SU-DHL-6 (cell line): Measurements from ENCODE around the gene ZNF516.

Source experiments
- H2AFZ ChIP-seq: fragments of 200-600 bp; sonication (generic); 2 replicates; pipeline ENCODE4 v1.6.1; 2014; ENCODE audit warnings: low read depth, mild to moderate bottlenecking, moderate library complexity, mixed read lengths, antibody characterized with exemption, low read length; ENCODE audit not compliant: severe bottlenecking
- H3F3A ChIP-seq: fragments of 200-600 bp; shearing (Covaris generic); 2 replicates; pipeline ENCODE4 v1.6.0; 2016; ENCODE audit warnings: antibody characterized with exemption, mild to moderate bottlenecking; ENCODE audit not compliant: insufficient read depth
- H3K27ac ChIP-seq: fragments of 200-600 bp; sonication (generic); 2 replicates; pipeline ENCODE4 v1.5.1; 2016; ENCODE audit warnings: low read depth, mild to moderate bottlenecking, low read length, moderate library complexity, mixed read lengths
- H3K27me3 ChIP-seq: fragments of 200-600 bp; sonication (generic), shearing (Covaris generic); 2 replicates; pipeline ENCODE4 v1.6.0; 2014; ENCODE audit warnings: mild to moderate bottlenecking, low read length
- H3K36me3 ChIP-seq: fragments of 200-600 bp; sonication (generic); 2 replicates; pipeline ENCODE4 v1.6.1; 2014; ENCODE audit warnings: mild to moderate bottlenecking, low read length, mixed read lengths
- H3K4me2 ChIP-seq: fragments of 300-600, 200-600 bp; shearing (Covaris generic), sonication (generic); 2 replicates; pipeline ENCODE4 v1.6.0; 2014; ENCODE audit warnings: low read length, low read depth, mild to moderate bottlenecking; ENCODE audit not compliant: poor library complexity, severe bottlenecking
- H3K4me3 ChIP-seq: fragments of 200-600 bp; sonication (generic); 2 replicates; pipeline ENCODE4 v1.5.1; 2014; ENCODE audit warnings: antibody characterized with exemption, low read length, mild to moderate bottlenecking, mixed read lengths; ENCODE audit not compliant: insufficient read depth, poor library complexity, severe bottlenecking
- H3K79me2 ChIP-seq: fragments of 200-600 bp; sonication (generic); 2 replicates; pipeline ENCODE4 v1.6.1; 2014; ENCODE audit warnings: mild to moderate bottlenecking, low read length, moderate library complexity; ENCODE audit not compliant: insufficient read depth
- H3K9ac ChIP-seq: fragments of 200-600 bp; sonication (generic); 2 replicates; pipeline ENCODE4 v1.7.0; 2014; ENCODE audit warnings: mild to moderate bottlenecking, low read length
- H3K9me2 ChIP-seq: fragments of 200-600 bp; sonication (generic); replicated peaks from 2 replicates; pipeline ENCODE4 v1.6.1; 2014; ENCODE audit warnings: low read length; ENCODE audit not compliant: insufficient read depth
- H3K9me3 ChIP-seq: fragments of 200-600 bp; sonication (generic); 2 replicates; pipeline ENCODE4 v1.6.1; 2014; ENCODE audit warnings: low read length, mixed read lengths; ENCODE audit not compliant: insufficient read depth
- H4K20me1 ChIP-seq: fragments of 200-600 bp; sonication (generic); 2 replicates; pipeline ENCODE4 v1.6.1; 2014; ENCODE audit warnings: low read depth, mild to moderate bottlenecking, antibody characterized with exemption, low read length, moderate library complexity, mixed read lengths
- EZH2phosphoT487 ChIP-seq: fragments of 200-600 bp; sonication (generic), shearing (Covaris generic); conservative IDR thresholded peaks from 2 replicates; pipeline ENCODE4 v1.6.1; 2018; ENCODE audit warnings: mild to moderate bottlenecking, antibody characterized with exemption, low read length, moderate library complexity, mixed read lengths
- TF ChIP-seq, protein P1 (sequence below): fragments of 200-600 bp; sonication (generic); IDR thresholded peaks from one replicate; pipeline ENCODE4 v1.5.1; 2017; ENCODE audit warnings: antibody characterized with exemption, mild to moderate bottlenecking, low read length, moderate library complexity; ENCODE audit not compliant: insufficient read depth, poor library complexity, severe bottlenecking

ZNF516 gene

DNA sequence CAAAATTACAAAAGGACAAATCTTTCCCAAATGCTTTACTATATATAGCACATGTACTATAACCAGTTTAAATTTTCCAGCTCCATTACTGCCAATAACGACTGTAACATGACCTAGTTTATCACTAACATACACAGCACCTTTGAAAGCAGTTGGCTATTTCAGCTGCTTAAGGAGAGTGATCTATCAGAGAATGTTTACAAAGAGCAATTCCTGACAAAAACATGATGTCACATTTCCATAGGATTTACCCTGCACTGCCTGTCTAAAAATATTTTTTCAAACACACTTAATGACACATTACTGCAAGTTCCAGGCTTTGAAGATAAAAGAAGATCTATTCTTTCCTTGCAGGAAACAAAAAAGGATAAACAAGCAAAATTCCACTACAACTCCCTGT is 40.6 kb downstream of the ZNF516 start:
- no peak overlapping the region for H3K27ac ChIP-seq
- H3F3A ChIP-seq, result no peaks in the 10 kb centered on the region
- H3K9ac ChIP-seq, result no peak overlapping the region
- H3K4me2 ChIP-seq, result no peak overlapping the region
- peaks cover 97% of the 10 kb centered on the region for H3K79me2 ChIP-seq
- peaks cover 37% of the 10 kb centered on the region for H4K20me1 ChIP-seq
- H3K36me3 ChIP-seq, result no peaks in the 10 kb centered on the region
- H3K9me3 ChIP-seq, result no peaks in the 10 kb centered on the region
- no peaks in the 10 kb centered on the region for H3K9me2 ChIP-seq
- no peak overlapping the region for H2AFZ ChIP-seq
- H3K27me3 ChIP-seq, result no peaks in the 10 kb centered on the region
- H3K4me3 ChIP-seq, result no peak overlapping the region
- TF ChIP-seq, protein P1, sequence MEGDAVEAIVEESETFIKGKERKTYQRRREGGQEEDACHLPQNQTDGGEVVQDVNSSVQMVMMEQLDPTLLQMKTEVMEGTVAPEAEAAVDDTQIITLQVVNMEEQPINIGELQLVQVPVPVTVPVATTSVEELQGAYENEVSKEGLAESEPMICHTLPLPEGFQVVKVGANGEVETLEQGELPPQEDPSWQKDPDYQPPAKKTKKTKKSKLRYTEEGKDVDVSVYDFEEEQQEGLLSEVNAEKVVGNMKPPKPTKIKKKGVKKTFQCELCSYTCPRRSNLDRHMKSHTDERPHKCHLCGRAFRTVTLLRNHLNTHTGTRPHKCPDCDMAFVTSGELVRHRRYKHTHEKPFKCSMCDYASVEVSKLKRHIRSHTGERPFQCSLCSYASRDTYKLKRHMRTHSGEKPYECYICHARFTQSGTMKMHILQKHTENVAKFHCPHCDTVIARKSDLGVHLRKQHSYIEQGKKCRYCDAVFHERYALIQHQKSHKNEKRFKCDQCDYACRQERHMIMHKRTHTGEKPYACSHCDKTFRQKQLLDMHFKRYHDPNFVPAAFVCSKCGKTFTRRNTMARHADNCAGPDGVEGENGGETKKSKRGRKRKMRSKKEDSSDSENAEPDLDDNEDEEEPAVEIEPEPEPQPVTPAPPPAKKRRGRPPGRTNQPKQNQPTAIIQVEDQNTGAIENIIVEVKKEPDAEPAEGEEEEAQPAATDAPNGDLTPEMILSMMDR, result no peak
- no peak for TF ChIP-seq EZH2phosphoT487

DNA sequence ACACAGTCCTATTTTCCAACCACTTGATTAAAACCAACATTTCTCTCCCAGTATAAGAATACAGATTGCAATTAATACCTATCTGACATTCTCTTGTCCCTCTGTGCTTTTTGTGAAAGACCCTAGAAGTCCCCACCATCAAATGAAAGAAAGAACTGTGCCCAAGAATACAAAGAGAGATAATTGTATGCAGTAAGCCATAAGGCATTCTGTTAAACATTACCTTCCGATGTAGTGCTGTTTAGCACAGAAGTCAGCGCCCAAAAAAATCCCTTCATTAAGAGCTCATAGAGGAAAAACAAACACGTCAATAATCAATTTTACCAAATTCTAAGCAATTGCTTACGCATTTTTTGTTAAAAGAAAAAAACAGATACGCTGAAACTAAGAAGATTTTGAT is 41.1 kb downstream of the ZNF516 start:
- no peak overlapping the region for H3K9ac ChIP-seq
- H3K79me2 ChIP-seq, result peaks cover 97% of the 10 kb centered on the region

DNA sequence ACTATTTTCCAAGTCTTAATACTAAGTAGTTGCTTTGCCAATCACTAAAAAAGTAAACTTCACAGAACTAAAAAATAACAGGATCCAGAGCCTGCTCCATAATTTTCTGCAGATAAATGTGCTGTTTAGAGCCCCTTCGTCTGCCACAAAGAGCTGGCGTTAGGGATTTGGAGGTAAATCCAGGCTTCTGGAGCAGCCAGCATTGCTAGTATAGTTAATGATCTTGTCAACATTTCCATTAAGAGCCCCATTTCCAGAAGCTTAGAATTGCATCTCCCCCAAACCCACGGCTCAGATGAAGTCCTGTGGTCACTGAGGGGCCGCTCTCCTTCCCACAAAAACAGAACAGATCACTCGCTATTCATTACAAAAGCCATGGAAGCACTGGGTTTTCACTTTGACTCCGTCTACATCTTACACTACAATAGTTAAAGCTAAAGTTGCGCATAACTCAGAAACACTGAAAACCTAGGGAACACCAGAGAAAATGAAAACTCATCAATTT is 41.9 kb downstream of the ZNF516 start:
- Histone ChIP-seq H3K27ac (no peak overlapping the region), H2AFZ (no peak overlapping the region), H3K79me2 (peaks cover 99% of the 10 kb centered on the region), H3K9me3 (no peaks in the 10 kb centered on the region), H3K36me3 (no peaks in the 10 kb centered on the region), H3K4me3 (no peak overlapping the region), H3F3A (no peaks in the 10 kb centered on the region), H3K4me2 (no peak overlapping the region), H3K9ac (no peak overlapping the region), H3K9me2 (no peaks in the 10 kb centered on the region), H4K20me1 (peaks cover 37% of the 10 kb centered on the region), H3K27me3 (no peaks in the 10 kb centered on the region)
- TF ChIP-seq EZH2phosphoT487, result no peak

More for the DNA sequence above, 41.1 kb downstream of the ZNF516 start:
- Histone ChIP-seq H3K36me3 (no peaks in the 10 kb centered on the region), H3K27me3 (no peaks in the 10 kb centered on the region), H3K9me3 (no peaks in the 10 kb centered on the region), H3K9me2 (no peaks in the 10 kb centered on the region), H3F3A (no peaks in the 10 kb centered on the region), H4K20me1 (peaks cover 37% of the 10 kb centered on the region), H3K4me2 (no peak overlapping the region), H3K27ac (no peak overlapping the region), H3K4me3 (no peak overlapping the region), H2AFZ (no peak overlapping the region)
- TF ChIP-seq EZH2phosphoT487, result no peak
- TF ChIP-seq, protein P1, result no peak

DNA sequence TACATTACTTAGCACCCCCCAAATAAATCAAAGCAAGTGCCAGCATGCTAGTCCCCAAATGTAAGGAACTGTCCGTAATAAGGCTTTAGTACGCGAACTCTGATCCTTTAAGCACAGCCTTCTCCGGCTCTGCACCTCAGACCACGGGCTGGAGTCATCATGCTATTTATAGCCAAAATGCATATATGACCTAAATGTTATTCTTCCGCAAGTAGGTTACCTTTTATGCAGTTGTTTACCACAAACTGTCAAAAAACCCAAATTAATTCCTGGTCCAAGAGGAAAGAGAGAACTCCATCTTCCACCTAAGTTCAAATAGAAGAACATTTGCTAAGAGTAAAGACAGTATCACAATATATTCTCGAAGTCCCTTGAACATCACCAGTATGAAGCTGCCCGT is 42.7 kb downstream of the ZNF516 start:
- Histone ChIP-seq H4K20me1 (peaks cover 31% of the 10 kb centered on the region), H3K36me3 (no peaks in the 10 kb centered on the region), H3F3A (no peaks in the 10 kb centered on the region), H3K79me2 (peaks cover 99% of the 10 kb centered on the region), H3K27ac (no peak overlapping the region), H3K9ac (no peak overlapping the region), H3K27me3 (no peaks in the 10 kb centered on the region), H3K4me2 (no peak overlapping the region), H3K9me3 (no peaks in the 10 kb centered on the region), H2AFZ (no peak overlapping the region), H3K9me2 (no peaks in the 10 kb centered on the region), H3K4me3 (no peak overlapping the region)
- no peak for TF ChIP-seq EZH2phosphoT487
- TF ChIP-seq, protein P1, result no peak
